GM12878 (cell line): ENCODE results near the gene MAGI1. TPM values are rescaled to one million over a fixed set of nuclear protein-coding genes. Genes with fewer than 3 reads are reported as not detected.

Source experiments
- ATAC-seq: fragments of 200-7000 bp; cut with Tn5 transposase; 3 replicates; pipeline ENCODE4 v1.9.1; 2020; ENCODE audit warnings: mild to moderate bottlenecking, moderate library complexity
- BruUV-seq: library from RNA; stranded (reverse); fragments of 400-500 nt; replicated peaks from 2 replicates; lab custom pipeline; 2021; lab: Mats Ljungman, UMichigan
- CTCF ChIA-PET: fragments of 300-600 bp; sonication (Branson Sonifier 250); formaldehyde crosslinking; extraction: SDS; loops from one replicate; lab custom pipeline; 2021; ENCODE audit warnings: inconsistent platforms; lab: Yijun Ruan, JAX
- POLR2A ChIA-PET: fragments of 350-600 bp; formaldehyde crosslinking; extraction: SDS; loops from one replicate; lab custom pipeline; 2021; ENCODE audit warnings: inconsistent platforms; lab: Charles Lee
- RAD21 ChIA-PET: fragments of 300-600 bp; sonication (Branson Sonifier 250); formaldehyde crosslinking; loops from one replicate; lab custom pipeline; 2023; ENCODE audit warnings: antibody characterized with exemption; ENCODE audit not compliant: unreplicated experiment; lab: Charles Lee
- SMC1A ChIA-PET: fragments of 300-600 bp; sonication (Branson Sonifier 250); formaldehyde crosslinking; loops from one replicate; lab custom pipeline; 2023; ENCODE audit not compliant: unreplicated experiment, uncharacterized antibody; lab: Charles Lee
- DNase-seq: peaks from one replicate; pipeline ENCODE4 v3.0.0-alpha.2; 2011; ENCODE audit warnings: low read depth, low spot score
- FAIRE-seq: peaks from 3 replicates; lab custom pipeline; 2011; peaks lifted over from hg19 to GRCh38; lab: Jason Lieb, UNC
- H2AFZ ChIP-seq: 2 replicates; pipeline ENCODE4 v1.6.0; 2011; ENCODE audit warnings: low read depth, low read length, control low read depth; ENCODE audit not compliant: control insufficient read depth
- H3K27ac ChIP-seq: 2 replicates; pipeline ENCODE4 v1.5.1; 2011; ENCODE audit warnings: control low read depth; ENCODE audit not compliant: control insufficient read depth, insufficient read depth
- H3K27me3 ChIP-seq, 2 experiments: replicated peaks in 1 of 2; 2 replicates each; pipeline versions ENCODE4 v1.6.0 to v1.6.1; 2011; ENCODE audit warnings: low read length in 1 of 2; ENCODE audit not compliant: control insufficient read depth in 2 of 2, insufficient read depth in 2 of 2
- H3K36me3 ChIP-seq, 2 experiments: 2 replicates each; pipeline ENCODE4 v1.5.1; 2011; ENCODE audit warnings: low read length in 1 of 2; ENCODE audit not compliant: control insufficient read depth in 2 of 2, insufficient read depth in 2 of 2
- H3K4me1 ChIP-seq: 2 replicates; pipeline ENCODE4 v1.6.1; 2011; ENCODE audit warnings: mild to moderate bottlenecking, low read length, moderate library complexity, mixed read lengths; ENCODE audit not compliant: control insufficient read depth, insufficient read depth
- H3K4me2 ChIP-seq: 2 replicates; pipeline ENCODE4 v1.6.0; 2011; ENCODE audit warnings: control low read depth; ENCODE audit not compliant: control insufficient read depth, insufficient read depth
- H3K4me3 ChIP-seq: fragments of 200-600 bp; sonication (generic); 2 replicates; pipeline ENCODE4 v1.5.1; 2016
- H3K79me2 ChIP-seq: 2 replicates; pipeline ENCODE4 v1.6.0; 2011; ENCODE audit warnings: low read length; ENCODE audit not compliant: control insufficient read depth, insufficient read depth
- H3K9ac ChIP-seq: 2 replicates; pipeline ENCODE4 v1.8.0; 2011; ENCODE audit warnings: low read length, control low read depth, mixed read lengths; ENCODE audit not compliant: control insufficient read depth, insufficient read depth
- H3K9me3 ChIP-seq: replicated peaks from 3 replicates; pipeline ENCODE4 v1.5.1; 2011; ENCODE audit warnings: mild to moderate bottlenecking, low read length; ENCODE audit not compliant: control insufficient read depth, insufficient read depth
- H4K20me1 ChIP-seq: 2 replicates; pipeline ENCODE4 v1.6.0; 2011; ENCODE audit not compliant: control insufficient read depth, insufficient read depth
- BACH1 ChIP-seq: fragments of 450-650 bp; IDR thresholded peaks from 2 replicates; pipeline ENCODE4 v1.6.1; 2017; ENCODE audit warnings: mild to moderate bottlenecking, borderline replicate concordance
- RBBP5 ChIP-seq: fragments of 200-600 bp; sonication (generic); conservative IDR thresholded peaks from 2 replicates; pipeline ENCODE4 v1.6.1; 2016
- SMARCA5 ChIP-seq: fragments of 450-650 bp; IDR thresholded peaks from 2 replicates; pipeline ENCODE4 v1.6.1; 2017; ENCODE audit warnings: mild to moderate bottlenecking
- TAF1 ChIP-seq: IDR thresholded peaks from 2 replicates; pipeline ENCODE4 v1.6.1; 2011; ENCODE audit warnings: mild to moderate bottlenecking, low read depth, low read length, borderline replicate concordance
- WGBS: methylation state at CpG from one replicate; pipeline ENCODE4 v1.1.6; 2016; ENCODE audit warnings: low lambda C conversion rate; ENCODE audit not compliant: insufficient replicate concordance, insufficient coverage; ENCODE audit errors: missing lambda C conversion rate; 5-methylcytosine and 5-hydroxymethylcytosine counted together
- in situ Hi-C: fragments of 300-500 bp; cut with MboI; formaldehyde crosslinking; loops from 9 replicates; pipeline ENCODE4 v1.14.3; 2018; ENCODE audit warnings: mixed read lengths
- intact Hi-C: fragments of 100-400 bp; cut with micrococcal nuclease; formaldehyde crosslinking; loops from one replicate; pipeline ENCODE4 v1.14.2; 2022; ENCODE audit not compliant: unreplicated experiment
- polyA plus RNA-seq, 11 experiments: library from polyadenylated mRNA; depleted of rRNA in 4 of 11; unstranded in 6 of 11; stranded (reverse) in 5 of 11; fragments of >200 nt; fragmentation: Nextera tagmentation in 4 of 11; fragmentation: Illumina TruSeq in 1 of 11; extraction: Ambion mirVana in 4 of 11; extraction: Trizol in 1 of 11; gene quantifications; 1 replicate in 1 of 11; 2 replicates in 10 of 11; pipeline versions ENCODE4 v1.2.1 to v1.2.3, GENCODE V29; 2011 to 2016; ENCODE audit warnings: inconsistent platforms in 2 of 11, missing spikeins in 2 of 11, low read depth in 1 of 11
- total RNA-seq, 4 experiments: library from RNA; depleted of rRNA in 3 of 4; stranded (reverse); fragments of >200 nt in 3 of 4; fragmentation: Illumina TruSeq in 1 of 4; extraction: Trizol in 1 of 4; gene quantifications; 2 replicates each; pipeline versions ENCODE4 v1.2.1 to v1.2.3, GENCODE V29; 2013 to 2021
- TF ChIP-seq, protein P1 (sequence below): fragments of 450-650 bp; IDR thresholded peaks from 2 replicates; pipeline ENCODE4 v1.6.1; 2018; ENCODE audit warnings: borderline replicate concordance, mild to moderate bottlenecking; ENCODE audit not compliant: partially characterized antibody
- TF ChIP-seq, protein P2 (sequence below): IDR thresholded peaks from 2 replicates; pipeline ENCODE4 v1.6.1; 2012; ENCODE audit warnings: mild to moderate bottlenecking, low read depth, low read length
- TF ChIP-seq, protein P3 (sequence below): fragments of 150-350 bp; IDR thresholded peaks from 2 replicates; pipeline ENCODE4 v1.6.1; 2016; ENCODE audit warnings: low read depth, low read length
- TF ChIP-seq, protein P4 (sequence below): fragments of 450-650 bp; IDR thresholded peaks from 2 replicates; pipeline ENCODE4 v1.6.1; 2018; ENCODE audit warnings: mild to moderate bottlenecking, low read depth, moderate library complexity; ENCODE audit not compliant: partially characterized antibody

Gene MAGI1
- total and polyA plus RNA-seq, 10 of the 15 experiments (the other 5 are each of a cell fraction or from before 2014, with no cell fraction given) = 0.02 to 3.3 (median 0.29) TPM; not detected in 1

DNA sequence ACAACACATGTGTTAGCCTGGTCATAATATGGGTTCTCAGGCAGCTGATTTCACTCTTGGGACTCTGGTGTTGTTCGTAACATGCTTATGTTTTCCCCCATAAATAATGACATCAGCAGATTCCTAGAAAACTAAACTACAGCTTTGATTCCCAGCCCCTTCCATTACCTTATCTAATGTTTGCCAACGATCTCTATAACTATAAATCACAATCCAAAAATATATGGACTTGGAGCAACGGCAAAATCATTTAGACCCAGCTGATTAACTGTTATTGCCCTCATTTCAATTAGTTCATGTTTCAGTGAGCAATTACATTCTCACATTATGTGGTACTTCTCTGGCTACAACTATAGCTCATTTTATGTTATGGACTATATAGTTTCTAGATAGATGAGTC is 531.3 kb downstream of the MAGI1 start:
- Histone ChIP-seq H3K36me3 (no peaks in the 10 kb centered on the region), H3K9ac (no peak overlapping the region), H3K27ac (no peak overlapping the region), H3K79me2 (no peaks in the 10 kb centered on the region), H3K4me3 (no peak overlapping the region), H3K4me1 (no peaks in the 10 kb centered on the region), H2AFZ (no peak overlapping the region), H4K20me1 (no peaks in the 10 kb centered on the region), H3K4me2 (no peak overlapping the region), H3K27me3 (no peaks in the 10 kb centered on the region), H3K9me3 (no peaks in the 10 kb centered on the region)
- intact Hi-C loops = no loop called here
- FAIRE-seq (no peak), ATAC-seq (no peak), DNase-seq (no peak)
- SMC1A ChIA-PET = no interaction called here
- WGBS = 0% methylated on average over 3 of the region's 3 CpGs
- CTCF ChIA-PET = no interaction called here
- POLR2A ChIA-PET = no interaction called here
- BruUV-seq = no TSS peak
- RAD21 ChIA-PET = no interaction called here
- in situ Hi-C loops = no loop called here
- TF ChIP-seq, protein P1, sequence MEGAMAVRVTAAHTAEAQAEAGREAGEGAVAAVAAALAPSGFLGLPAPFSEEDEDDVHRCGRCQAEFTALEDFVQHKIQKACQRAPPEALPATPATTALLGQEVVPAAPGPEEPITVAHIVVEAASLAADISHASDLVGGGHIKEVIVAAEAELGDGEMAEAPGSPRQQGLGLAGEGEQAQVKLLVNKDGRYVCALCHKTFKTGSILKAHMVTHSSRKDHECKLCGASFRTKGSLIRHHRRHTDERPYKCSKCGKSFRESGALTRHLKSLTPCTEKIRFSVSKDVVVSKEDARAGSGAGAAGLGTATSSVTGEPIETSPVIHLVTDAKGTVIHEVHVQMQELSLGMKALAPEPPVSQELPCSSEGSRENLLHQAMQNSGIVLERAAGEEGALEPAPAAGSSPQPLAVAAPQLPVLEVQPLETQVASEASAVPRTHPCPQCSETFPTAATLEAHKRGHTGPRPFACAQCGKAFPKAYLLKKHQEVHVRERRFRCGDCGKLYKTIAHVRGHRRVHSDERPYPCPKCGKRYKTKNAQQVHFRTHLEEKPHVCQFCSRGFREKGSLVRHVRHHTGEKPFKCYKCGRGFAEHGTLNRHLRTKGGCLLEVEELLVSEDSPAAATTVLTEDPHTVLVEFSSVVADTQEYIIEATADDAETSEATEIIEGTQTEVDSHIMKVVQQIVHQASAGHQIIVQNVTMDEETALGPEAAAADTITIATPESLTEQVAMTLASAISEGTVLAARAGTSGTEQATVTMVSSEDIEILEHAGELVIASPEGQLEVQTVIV = no peak
- TF ChIP-seq SMARCA5 (no peak), BACH1 (no peak), TAF1 (no peak), RBBP5 (no peak)
- TF ChIP-seq, protein P2, sequence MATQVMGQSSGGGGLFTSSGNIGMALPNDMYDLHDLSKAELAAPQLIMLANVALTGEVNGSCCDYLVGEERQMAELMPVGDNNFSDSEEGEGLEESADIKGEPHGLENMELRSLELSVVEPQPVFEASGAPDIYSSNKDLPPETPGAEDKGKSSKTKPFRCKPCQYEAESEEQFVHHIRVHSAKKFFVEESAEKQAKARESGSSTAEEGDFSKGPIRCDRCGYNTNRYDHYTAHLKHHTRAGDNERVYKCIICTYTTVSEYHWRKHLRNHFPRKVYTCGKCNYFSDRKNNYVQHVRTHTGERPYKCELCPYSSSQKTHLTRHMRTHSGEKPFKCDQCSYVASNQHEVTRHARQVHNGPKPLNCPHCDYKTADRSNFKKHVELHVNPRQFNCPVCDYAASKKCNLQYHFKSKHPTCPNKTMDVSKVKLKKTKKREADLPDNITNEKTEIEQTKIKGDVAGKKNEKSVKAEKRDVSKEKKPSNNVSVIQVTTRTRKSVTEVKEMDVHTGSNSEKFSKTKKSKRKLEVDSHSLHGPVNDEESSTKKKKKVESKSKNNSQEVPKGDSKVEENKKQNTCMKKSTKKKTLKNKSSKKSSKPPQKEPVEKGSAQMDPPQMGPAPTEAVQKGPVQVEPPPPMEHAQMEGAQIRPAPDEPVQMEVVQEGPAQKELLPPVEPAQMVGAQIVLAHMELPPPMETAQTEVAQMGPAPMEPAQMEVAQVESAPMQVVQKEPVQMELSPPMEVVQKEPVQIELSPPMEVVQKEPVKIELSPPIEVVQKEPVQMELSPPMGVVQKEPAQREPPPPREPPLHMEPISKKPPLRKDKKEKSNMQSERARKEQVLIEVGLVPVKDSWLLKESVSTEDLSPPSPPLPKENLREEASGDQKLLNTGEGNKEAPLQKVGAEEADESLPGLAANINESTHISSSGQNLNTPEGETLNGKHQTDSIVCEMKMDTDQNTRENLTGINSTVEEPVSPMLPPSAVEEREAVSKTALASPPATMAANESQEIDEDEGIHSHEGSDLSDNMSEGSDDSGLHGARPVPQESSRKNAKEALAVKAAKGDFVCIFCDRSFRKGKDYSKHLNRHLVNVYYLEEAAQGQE = no peak
- TF ChIP-seq, protein P3, sequence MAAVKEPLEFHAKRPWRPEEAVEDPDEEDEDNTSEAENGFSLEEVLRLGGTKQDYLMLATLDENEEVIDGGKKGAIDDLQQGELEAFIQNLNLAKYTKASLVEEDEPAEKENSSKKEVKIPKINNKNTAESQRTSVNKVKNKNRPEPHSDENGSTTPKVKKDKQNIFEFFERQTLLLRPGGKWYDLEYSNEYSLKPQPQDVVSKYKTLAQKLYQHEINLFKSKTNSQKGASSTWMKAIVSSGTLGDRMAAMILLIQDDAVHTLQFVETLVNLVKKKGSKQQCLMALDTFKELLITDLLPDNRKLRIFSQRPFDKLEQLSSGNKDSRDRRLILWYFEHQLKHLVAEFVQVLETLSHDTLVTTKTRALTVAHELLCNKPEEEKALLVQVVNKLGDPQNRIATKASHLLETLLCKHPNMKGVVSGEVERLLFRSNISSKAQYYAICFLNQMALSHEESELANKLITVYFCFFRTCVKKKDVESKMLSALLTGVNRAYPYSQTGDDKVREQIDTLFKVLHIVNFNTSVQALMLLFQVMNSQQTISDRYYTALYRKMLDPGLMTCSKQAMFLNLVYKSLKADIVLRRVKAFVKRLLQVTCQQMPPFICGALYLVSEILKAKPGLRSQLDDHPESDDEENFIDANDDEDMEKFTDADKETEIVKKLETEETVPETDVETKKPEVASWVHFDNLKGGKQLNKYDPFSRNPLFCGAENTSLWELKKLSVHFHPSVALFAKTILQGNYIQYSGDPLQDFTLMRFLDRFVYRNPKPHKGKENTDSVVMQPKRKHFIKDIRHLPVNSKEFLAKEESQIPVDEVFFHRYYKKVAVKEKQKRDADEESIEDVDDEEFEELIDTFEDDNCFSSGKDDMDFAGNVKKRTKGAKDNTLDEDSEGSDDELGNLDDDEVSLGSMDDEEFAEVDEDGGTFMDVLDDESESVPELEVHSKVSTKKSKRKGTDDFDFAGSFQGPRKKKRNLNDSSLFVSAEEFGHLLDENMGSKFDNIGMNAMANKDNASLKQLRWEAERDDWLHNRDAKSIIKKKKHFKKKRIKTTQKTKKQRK = no peak
- TF ChIP-seq, protein P4, sequence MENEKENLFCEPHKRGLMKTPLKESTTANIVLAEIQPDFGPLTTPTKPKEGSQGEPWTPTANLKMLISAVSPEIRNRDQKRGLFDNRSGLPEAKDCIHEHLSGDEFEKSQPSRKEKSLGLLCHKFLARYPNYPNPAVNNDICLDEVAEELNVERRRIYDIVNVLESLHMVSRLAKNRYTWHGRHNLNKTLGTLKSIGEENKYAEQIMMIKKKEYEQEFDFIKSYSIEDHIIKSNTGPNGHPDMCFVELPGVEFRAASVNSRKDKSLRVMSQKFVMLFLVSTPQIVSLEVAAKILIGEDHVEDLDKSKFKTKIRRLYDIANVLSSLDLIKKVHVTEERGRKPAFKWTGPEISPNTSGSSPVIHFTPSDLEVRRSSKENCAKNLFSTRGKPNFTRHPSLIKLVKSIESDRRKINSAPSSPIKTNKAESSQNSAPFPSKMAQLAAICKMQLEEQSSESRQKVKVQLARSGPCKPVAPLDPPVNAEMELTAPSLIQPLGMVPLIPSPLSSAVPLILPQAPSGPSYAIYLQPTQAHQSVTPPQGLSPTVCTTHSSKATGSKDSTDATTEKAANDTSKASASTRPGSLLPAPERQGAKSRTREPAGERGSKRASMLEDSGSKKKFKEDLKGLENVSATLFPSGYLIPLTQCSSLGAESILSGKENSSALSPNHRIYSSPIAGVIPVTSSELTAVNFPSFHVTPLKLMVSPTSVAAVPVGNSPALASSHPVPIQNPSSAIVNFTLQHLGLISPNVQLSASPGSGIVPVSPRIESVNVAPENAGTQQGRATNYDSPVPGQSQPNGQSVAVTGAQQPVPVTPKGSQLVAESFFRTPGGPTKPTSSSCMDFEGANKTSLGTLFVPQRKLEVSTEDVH = no peak
